Measurements from ENCODE around the gene HNRNPM. TPM values are rescaled to one million over a fixed set of nuclear protein-coding genes. Genes with fewer than 3 reads are reported as not detected.
"Not testable (repeated sequence)": the region's sequence is repeated elsewhere in the genome, so short reads cannot be mapped to it uniquely, and the experiment has no call there.

HNRNPM gene
- total RNA-seq, 2 experiments from 2014 or later: 90.0 to 280 TPM

DNA sequence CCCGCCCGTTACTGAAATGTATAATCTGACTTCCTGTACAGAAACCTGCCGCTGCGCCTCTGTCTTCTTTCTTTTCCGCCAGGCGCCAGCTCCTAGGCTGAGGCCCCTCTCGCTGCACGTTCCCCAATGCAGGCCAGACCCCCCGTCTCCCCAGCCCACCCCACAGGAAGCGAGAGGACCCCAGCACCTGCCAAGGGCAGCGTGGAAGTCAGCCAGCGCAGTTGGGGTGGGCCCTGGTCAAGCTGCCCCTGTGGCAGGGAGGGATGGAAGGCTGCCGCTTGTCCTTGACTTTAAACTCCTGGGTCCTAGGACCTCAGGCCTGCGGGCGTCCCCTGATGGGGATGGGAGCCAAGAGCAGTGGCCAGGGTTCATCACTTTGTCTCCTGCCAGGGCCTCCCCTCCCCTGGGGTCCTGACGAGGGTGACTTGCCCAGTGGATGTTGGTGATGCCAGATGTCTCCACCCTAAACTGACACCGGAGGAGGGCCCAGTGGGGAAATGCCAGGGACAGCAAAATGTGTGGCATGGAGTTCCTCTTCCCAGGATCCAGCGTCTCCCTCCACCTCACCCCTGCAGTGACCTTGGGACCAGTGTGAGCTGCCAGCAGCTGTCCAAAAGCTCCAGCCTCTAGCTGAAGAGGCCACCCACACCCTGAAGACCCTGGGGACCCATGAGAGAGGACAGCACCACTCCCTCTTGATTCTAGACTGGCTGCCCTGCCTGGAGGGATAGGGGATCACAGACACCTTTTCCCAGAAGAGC, 40.2 kb upstream of the HNRNPM start:
- Histone ChIP-seq H3K36me3 (ENCODE audit: insufficient read depth, low read length) (peaks cover 25% of the 10 kb centered on the region), H4K20me1 (ENCODE audit: insufficient read depth, low read length) (no peaks in the 10 kb centered on the region), H3K4me3 (ENCODE audit: low read depth, low read length, poor library complexity, severe bottlenecking) (no peak overlapping the region), H2AFZ (ENCODE audit: low read length) (no peak overlapping the region), H3K4me2 (ENCODE audit: low read length) (no peak overlapping the region), H3K27ac (ENCODE audit: low read depth, low read length, poor library complexity, severe bottlenecking) (no peak overlapping the region), H3K79me2 (ENCODE audit: insufficient read depth, low read depth, low read length) (no peaks in the 10 kb centered on the region), H3K9me3 (ENCODE audit: low read length) (no peaks in the 10 kb centered on the region), H3K9me2 (ENCODE audit: insufficient read depth, low read length) (no peaks in the 10 kb centered on the region), H3K4me1 (ENCODE audit: insufficient read depth, low read length, poor library complexity, severe bottlenecking) (no peaks in the 10 kb centered on the region)
- BruUV-seq (replicated peaks): no TSS peak
- intact Hi-C loops (cut with micrococcal nuclease; ENCODE audit: unreplicated experiment): no loop called here
- POLR2A ChIA-PET: interaction anchor here (0.6 kb wide), 1 partner anchor 12 kb away, joined by 3 read pairs; no protein-coding TSS in a partner anchor
- no peak for DNase-seq (ENCODE audit: low spot score)
- CTCF ChIA-PET (ENCODE audit: unreplicated experiment): no interaction called here
- TF ChIP-seq, protein P1, sequence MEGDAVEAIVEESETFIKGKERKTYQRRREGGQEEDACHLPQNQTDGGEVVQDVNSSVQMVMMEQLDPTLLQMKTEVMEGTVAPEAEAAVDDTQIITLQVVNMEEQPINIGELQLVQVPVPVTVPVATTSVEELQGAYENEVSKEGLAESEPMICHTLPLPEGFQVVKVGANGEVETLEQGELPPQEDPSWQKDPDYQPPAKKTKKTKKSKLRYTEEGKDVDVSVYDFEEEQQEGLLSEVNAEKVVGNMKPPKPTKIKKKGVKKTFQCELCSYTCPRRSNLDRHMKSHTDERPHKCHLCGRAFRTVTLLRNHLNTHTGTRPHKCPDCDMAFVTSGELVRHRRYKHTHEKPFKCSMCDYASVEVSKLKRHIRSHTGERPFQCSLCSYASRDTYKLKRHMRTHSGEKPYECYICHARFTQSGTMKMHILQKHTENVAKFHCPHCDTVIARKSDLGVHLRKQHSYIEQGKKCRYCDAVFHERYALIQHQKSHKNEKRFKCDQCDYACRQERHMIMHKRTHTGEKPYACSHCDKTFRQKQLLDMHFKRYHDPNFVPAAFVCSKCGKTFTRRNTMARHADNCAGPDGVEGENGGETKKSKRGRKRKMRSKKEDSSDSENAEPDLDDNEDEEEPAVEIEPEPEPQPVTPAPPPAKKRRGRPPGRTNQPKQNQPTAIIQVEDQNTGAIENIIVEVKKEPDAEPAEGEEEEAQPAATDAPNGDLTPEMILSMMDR (conservative IDR thresholded peaks at IDR 0.05; ENCODE audit: low read length): no peak
- TF ChIP-seq EZH2phosphoT487 (IDR thresholded peaks at IDR 0.05; ENCODE audit: borderline replicate concordance, low read depth, low read length): no peak

DNA sequence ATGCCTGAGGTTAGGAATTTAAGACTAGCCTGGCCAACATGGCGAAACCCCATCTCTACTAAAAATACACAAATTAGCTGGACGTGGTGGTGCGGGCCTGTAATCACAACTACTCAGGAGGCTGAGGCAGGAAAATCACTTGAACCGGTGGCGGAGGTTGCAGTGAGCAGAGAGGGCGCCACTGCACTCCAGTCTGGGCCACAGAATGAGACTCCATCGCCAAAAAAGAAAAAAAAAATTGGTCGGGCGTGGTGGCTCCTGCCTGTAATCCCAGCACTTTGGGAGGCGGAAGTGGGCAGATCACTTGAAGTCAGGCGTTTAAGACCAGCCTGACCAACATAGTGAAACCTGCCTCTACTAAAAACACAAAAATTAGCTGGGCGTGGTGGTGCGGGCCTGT, 34.1 kb upstream of the HNRNPM start:
- H2AFZ ChIP-seq (ENCODE audit: low read length); H3K4me3 ChIP-seq (ENCODE audit: low read depth, low read length, poor library complexity, severe bottlenecking); intact Hi-C loops (cut with micrococcal nuclease; ENCODE audit: unreplicated experiment); H3K9me2 ChIP-seq (ENCODE audit: insufficient read depth, low read length); H3K4me2 ChIP-seq (ENCODE audit: low read length); H3K36me3 ChIP-seq (ENCODE audit: insufficient read depth, low read length); DNase-seq (ENCODE audit: low spot score); H3K4me1 ChIP-seq (ENCODE audit: insufficient read depth, low read length, poor library complexity, severe bottlenecking); BruUV-seq (replicated peaks); H4K20me1 ChIP-seq (ENCODE audit: insufficient read depth, low read length); H3K79me2 ChIP-seq (ENCODE audit: insufficient read depth, low read depth, low read length); H3K27ac ChIP-seq (ENCODE audit: low read depth, low read length, poor library complexity, severe bottlenecking); H3K9me3 ChIP-seq (ENCODE audit: low read length): not testable (repeated sequence)
- ChIA-PET POLR2A (interaction anchor here (0.5 kb wide), 1 partner anchor 92 kb away, joined by 3 read pairs; the partner anchor contains the start of gene PRAM1), CTCF (ENCODE audit: unreplicated experiment) (interaction anchor here (0.6 kb wide), 1 partner anchor 15 kb away, joined by 3 read pairs; no protein-coding TSS in a partner anchor)

GRCh38 chr19:8412783-8413628, 31.8 kb upstream of the HNRNPM start, which contains the start of gene MARCHF2:
Gene MARCHF2, plus strand, starts transcription at chr19:8413305. Its CDS starts 8,536 bp downstream, at chr19:8421841.
- Histone ChIP-seq H3K4me2 (ENCODE audit: low read length) (peak within 1 kb of the TSS; percentile 99), H3K79me2 (ENCODE audit: insufficient read depth, low read depth, low read length) (no peaks in the 10 kb centered on the region), H3K36me3 (ENCODE audit: insufficient read depth, low read length) (no peaks in the 10 kb centered on the region), H2AFZ (ENCODE audit: low read length) (peak within 1 kb of the TSS; percentile 95), H3K9me3 (ENCODE audit: low read length) (no peaks in the 10 kb centered on the region), H3K27ac (ENCODE audit: low read depth, low read length, poor library complexity, severe bottlenecking) (no peak within 1 kb of the TSS), H3K9me2 (ENCODE audit: insufficient read depth, low read length) (no peaks in the 10 kb centered on the region), H4K20me1 (ENCODE audit: insufficient read depth, low read length) (no peaks in the 10 kb centered on the region), H3K4me3 (ENCODE audit: low read depth, low read length, poor library complexity, severe bottlenecking) (peak within 1 kb of the TSS; percentile 86), H3K4me1 (ENCODE audit: insufficient read depth, low read length, poor library complexity, severe bottlenecking) (peaks cover 6% of the 10 kb centered on the region)
- ChIA-PET CTCF (ENCODE audit: unreplicated experiment) (interaction anchor here (0.8 to 1.7 kb wide), 4 partner anchors 21 to 101 kb away, joined by 3 to 8 read pairs (median 6); partner anchors contain the start of gene ZNF414), POLR2A (interaction anchor here (0.6 to 2.0 kb wide), 9 partner anchors 12 to 947 kb away, joined by 3 to 16 read pairs (median 4); partner anchors contain the start of gene RAB11B)
- no TSS peak for BruUV-seq (replicated peaks)
- DNase-seq (ENCODE audit: low spot score): peak; percentile 99
- TF ChIP-seq, protein P1 (conservative IDR thresholded peaks at IDR 0.05; ENCODE audit: low read length): peak; percentile 74
- no peak for TF ChIP-seq EZH2phosphoT487 (IDR thresholded peaks at IDR 0.05; ENCODE audit: borderline replicate concordance, low read depth, low read length)
- intact Hi-C loops (cut with micrococcal nuclease; ENCODE audit: unreplicated experiment): loop anchor here (1.0 to 2.0 kb wide), 3 partner anchors 31 to 166 kb away; partner anchors contain the start of gene HNRNPM
